PC-3 (cell line): ENCODE results near the gene MEX3A. TPM values are rescaled to one million over a fixed set of nuclear protein-coding genes. Genes with fewer than 3 reads are reported as not detected.
"Not testable (repeated sequence)": the region's sequence is repeated elsewhere in the genome, so short reads cannot be mapped to it uniquely, and the experiment has no call there.

Source experiments
- ATAC-seq: fragments of 200-7000 bp; cut with Tn5 transposase; 2 replicates; pipeline ENCODE4 v1.9.1; 2020; ENCODE audit warnings: mild to moderate bottlenecking, moderate library complexity
- BruUV-seq: library from RNA; stranded (reverse); fragments of 400-500 nt; replicated peaks from 2 replicates; lab custom pipeline; 2021; lab: Mats Ljungman, UMichigan
- CTCF ChIA-PET: fragments of 300-600 bp; sonication (Branson Sonifier 250); formaldehyde crosslinking; loops from one replicate; lab custom pipeline; 2022; ENCODE audit warnings: antibody characterized with exemption; lab: Charles Lee
- POLR2A ChIA-PET: fragments of 300-600 bp; sonication (Branson Sonifier 250); formaldehyde crosslinking; loops from one replicate; lab custom pipeline; 2022; ENCODE audit warnings: antibody characterized with exemption; ENCODE audit not compliant: unreplicated experiment; lab: Charles Lee
- DNase-seq: peaks from one replicate; pipeline ENCODE4 v3.0.0-alpha.2; 2015
- H2AFZ ChIP-seq: fragments of 300-600 bp; sonication (generic); 2 replicates; pipeline ENCODE4 v1.6.0; 2016; ENCODE audit warnings: antibody characterized with exemption, low read length
- H3F3A ChIP-seq: fragments of 300-600 bp; sonication (generic); one replicate; pipeline ENCODE4 v1.6.0; 2017; ENCODE audit warnings: antibody characterized with exemption, low read length, control low read depth, mild to moderate bottlenecking; ENCODE audit not compliant: unreplicated experiment
- H3K27ac ChIP-seq: fragments of 300-600 bp; sonication (generic); 2 replicates; pipeline ENCODE4 v1.5.1; 2016; ENCODE audit warnings: mild to moderate bottlenecking, low read length
- H3K27me3 ChIP-seq: fragments of 300-600 bp; sonication (generic); 2 replicates; pipeline ENCODE4 v1.6.1; 2016; ENCODE audit warnings: low read length, mixed read lengths
- H3K36me3 ChIP-seq: fragments of 300-600 bp; sonication (generic); 2 replicates; pipeline ENCODE4 v1.6.1; 2016; ENCODE audit warnings: low read depth, mixed run types, low read length, mixed read lengths
- H3K4me1 ChIP-seq: fragments of 300-600 bp; sonication (generic); 2 replicates; pipeline ENCODE4 v1.5.1; 2016; ENCODE audit warnings: low read length; ENCODE audit not compliant: insufficient read depth
- H3K4me2 ChIP-seq: fragments of 300-600 bp; sonication (generic); 2 replicates; pipeline ENCODE4 v1.6.0; 2016; ENCODE audit warnings: low read length
- H3K4me3 ChIP-seq: fragments of 300-600 bp; sonication (generic); 2 replicates; pipeline ENCODE4 v1.5.1; 2016; ENCODE audit warnings: mild to moderate bottlenecking, low read length, mixed read lengths
- H3K79me2 ChIP-seq: fragments of 300-600 bp; sonication (generic); 2 replicates; pipeline ENCODE4 v1.6.1; 2017; ENCODE audit warnings: low read length, mixed read lengths
- H3K9ac ChIP-seq: fragments of 300-600 bp; sonication (generic); 2 replicates; pipeline ENCODE4 v1.6.0; 2016; ENCODE audit warnings: mild to moderate bottlenecking, low read length
- H3K9me2 ChIP-seq: fragments of 300-600 bp; sonication (generic); replicated peaks from 2 replicates; pipeline ENCODE4 v1.6.1; 2016; ENCODE audit warnings: mixed run types, low read length, mixed read lengths
- H3K9me3 ChIP-seq: fragments of 300-600 bp; sonication (generic); 2 replicates; pipeline ENCODE4 v1.6.1; 2016; ENCODE audit warnings: low read length, mixed read lengths
- H4K20me1 ChIP-seq: fragments of 300-600 bp; sonication (generic); 2 replicates; pipeline ENCODE4 v1.6.1; 2016; ENCODE audit warnings: low read length, mixed read lengths
- CTCF ChIP-seq: fragments of 300-600 bp; sonication (generic); conservative IDR thresholded peaks from 2 replicates; pipeline ENCODE4 v1.5.1; 2017; ENCODE audit warnings: antibody characterized with exemption, low read depth, mild to moderate bottlenecking, low read length
- EZH2 ChIP-seq: fragments of 300-600 bp; sonication (generic); IDR thresholded peaks from one replicate; pipeline ENCODE4 v1.6.1; 2017; ENCODE audit warnings: antibody characterized with exemption, mild to moderate bottlenecking, low read length; ENCODE audit not compliant: unreplicated experiment
- EZH2phosphoT487 ChIP-seq: fragments of 300-600 bp; sonication (generic); IDR thresholded peaks from 2 replicates; pipeline ENCODE4 v1.6.1; 2018; ENCODE audit warnings: mild to moderate bottlenecking, antibody characterized with exemption, low read length, borderline replicate concordance
- intact Hi-C: fragments of 100-400 bp; cut with micrococcal nuclease; formaldehyde crosslinking; loops from 2 replicates; pipeline ENCODE4 v1.9.0; 2023
- total RNA-seq: library from RNA; depleted of rRNA; stranded (reverse); fragments of >200 nt; gene quantifications from 2 replicates; pipeline ENCODE4 v1.2.3, GENCODE V29; 2014

MEX3A gene
- total RNA-seq, 1 experiment from 2014 or later: 12.9 TPM

- CTCF ChIA-PET: interaction anchor here (0.7 to 2.5 kb wide), 2 partner anchors 20 to 25 kb away, joined by 7 to 17 read pairs; no protein-coding TSS in a partner anchor
- peaks cover 9% of the 10 kb centered on the region for H3F3A ChIP-seq
- no TSS peak for BruUV-seq
- intact Hi-C loops: loop anchor here (5.0 kb wide), 1 partner anchor 144 kb away; the partner anchor contains the start of gene ARHGEF2
- no peaks in the 10 kb centered on the region for H3K9me3 ChIP-seq
- DNase-seq: no peak
- peaks cover 84% of the 10 kb centered on the region for H3K4me1 ChIP-seq
- no peak for ATAC-seq
- no peak overlapping the region for H3K9ac ChIP-seq
- H2AFZ ChIP-seq: no peak overlapping the region
- TF ChIP-seq EZH2 (no peak), CTCF (no peak), EZH2phosphoT487 (no peak)
- H4K20me1 ChIP-seq: peaks cover 63% of the 10 kb centered on the region
- H3K27ac ChIP-seq: peak overlapping the region; percentile 18
- peaks cover 32% of the 10 kb centered on the region for H3K36me3 ChIP-seq
- POLR2A ChIA-PET: no interaction called here
- H3K4me3 ChIP-seq: peak overlapping the region; percentile 54
- peaks cover 93% of the 10 kb centered on the region for H3K79me2 ChIP-seq
- no peaks in the 10 kb centered on the region for H3K27me3 ChIP-seq
- no peaks in the 10 kb centered on the region for H3K9me2 ChIP-seq
- H3K4me2 ChIP-seq: peak overlapping the region; percentile 93
These were observed 39.2 kb upstream of the MEX3A start for GRCh38 chr1:156121457-156121856.

GRCh38 chr1:156121005-156121404 is 38.7 kb upstream of the MEX3A start:
- CTCF ChIA-PET: interaction anchor here (0.7 to 2.5 kb wide), 2 partner anchors 21 to 24 kb away, joined by 7 to 17 read pairs; no protein-coding TSS in a partner anchor
- Histone ChIP-seq H4K20me1 (peaks cover 66% of the 10 kb centered on the region), H3K36me3 (peaks cover 33% of the 10 kb centered on the region), H3K4me1 (peaks cover 81% of the 10 kb centered on the region), H3K79me2 (peaks cover 97% of the 10 kb centered on the region), H3K4me2 (peak overlapping the region; percentile 93), H3K27ac (peak overlapping the region; percentile 18), H3K4me3 (peak overlapping the region; percentile 54)
- not testable (repeated sequence) for H2AFZ ChIP-seq, ATAC-seq, H3K27me3 ChIP-seq, H3K9ac ChIP-seq, DNase-seq, H3K9me2 ChIP-seq, H3F3A ChIP-seq, H3K9me3 ChIP-seq, BruUV-seq
- POLR2A ChIA-PET: interaction anchor here (0.7 kb wide), 1 partner anchor 24 kb away, joined by 4 read pairs; no protein-coding TSS in a partner anchor
- intact Hi-C loops: loop anchor here (5.0 kb wide), 1 partner anchor 144 kb away; the partner anchor contains the start of gene ARHGEF2

DNA sequence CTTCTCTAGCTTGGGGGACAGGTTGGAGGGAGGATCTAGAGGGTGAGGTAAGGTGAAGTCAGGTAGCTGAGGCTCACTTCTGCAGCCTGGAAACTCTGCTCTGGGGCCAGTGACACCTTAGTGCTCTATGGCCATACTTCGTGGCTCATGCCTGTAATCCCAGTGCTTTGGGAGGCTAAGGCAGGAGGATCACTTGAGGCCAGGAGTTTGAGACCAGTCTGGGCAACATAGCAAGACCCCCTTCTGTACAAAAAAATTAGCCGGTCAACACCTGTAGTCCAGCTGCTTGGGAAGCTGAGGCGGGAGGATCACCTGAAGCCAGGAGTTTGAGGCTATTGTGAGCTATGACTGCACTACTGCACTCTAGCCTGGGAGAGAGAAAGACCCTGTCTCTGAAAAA is 38.1 kb upstream of the MEX3A start:
- H3K36me3 ChIP-seq: peaks cover 33% of the 10 kb centered on the region
- peaks cover 9% of the 10 kb centered on the region for H3F3A ChIP-seq
- H3K9me3 ChIP-seq: no peaks in the 10 kb centered on the region
- DNase-seq (no peak), ATAC-seq (no peak)
- H3K4me1 ChIP-seq: peaks cover 75% of the 10 kb centered on the region
- no peaks in the 10 kb centered on the region for H3K9me2 ChIP-seq
- H3K79me2 ChIP-seq: peaks cover 100% of the 10 kb centered on the region
- peak overlapping the region; percentile 93 for H3K4me2 ChIP-seq
- no TSS peak for BruUV-seq
- H3K27ac ChIP-seq: peak overlapping the region; percentile 35; the same call in 1 of the 2 replicates
- ChIA-PET POLR2A (interaction anchor here (0.7 kb wide), 1 partner anchor 23 kb away, joined by 4 read pairs; no protein-coding TSS in a partner anchor), CTCF (interaction anchor here (0.5 kb wide), 1 partner anchor 112 kb away, joined by 3 read pairs; no protein-coding TSS in a partner anchor)
- intact Hi-C loops: loop anchor here (5.0 kb wide), 1 partner anchor 143 kb away; the partner anchor contains the start of gene ARHGEF2
- no peaks in the 10 kb centered on the region for H3K27me3 ChIP-seq
- H4K20me1 ChIP-seq: peaks cover 73% of the 10 kb centered on the region
- no peak overlapping the region for H2AFZ ChIP-seq
- H3K4me3 ChIP-seq: peak overlapping the region; percentile 54
- no peak for TF ChIP-seq CTCF
- TF ChIP-seq EZH2: no peak
- no peak for TF ChIP-seq EZH2phosphoT487
- H3K9ac ChIP-seq: no peak overlapping the region
